Activated T-cell treated with anti-CD3 and anti-CD28 coated beads, Interleukin-2, amount 50 U/mL, for 1 hour (primary cell): Measurements from ENCODE around the gene TMED8.
A peak's percentile ranks its signal among the peaks of the same experiment; 100 is the strongest.
"Not testable (repeated sequence)": the region's sequence is repeated elsewhere in the genome, so short reads cannot be mapped to it uniquely, and the experiment has no call there.

Experiments
- DNase-seq: peaks from one replicate; pipeline ENCODE4 v3.0.0-alpha.2; 2020

The TMED8 gene

DNA sequence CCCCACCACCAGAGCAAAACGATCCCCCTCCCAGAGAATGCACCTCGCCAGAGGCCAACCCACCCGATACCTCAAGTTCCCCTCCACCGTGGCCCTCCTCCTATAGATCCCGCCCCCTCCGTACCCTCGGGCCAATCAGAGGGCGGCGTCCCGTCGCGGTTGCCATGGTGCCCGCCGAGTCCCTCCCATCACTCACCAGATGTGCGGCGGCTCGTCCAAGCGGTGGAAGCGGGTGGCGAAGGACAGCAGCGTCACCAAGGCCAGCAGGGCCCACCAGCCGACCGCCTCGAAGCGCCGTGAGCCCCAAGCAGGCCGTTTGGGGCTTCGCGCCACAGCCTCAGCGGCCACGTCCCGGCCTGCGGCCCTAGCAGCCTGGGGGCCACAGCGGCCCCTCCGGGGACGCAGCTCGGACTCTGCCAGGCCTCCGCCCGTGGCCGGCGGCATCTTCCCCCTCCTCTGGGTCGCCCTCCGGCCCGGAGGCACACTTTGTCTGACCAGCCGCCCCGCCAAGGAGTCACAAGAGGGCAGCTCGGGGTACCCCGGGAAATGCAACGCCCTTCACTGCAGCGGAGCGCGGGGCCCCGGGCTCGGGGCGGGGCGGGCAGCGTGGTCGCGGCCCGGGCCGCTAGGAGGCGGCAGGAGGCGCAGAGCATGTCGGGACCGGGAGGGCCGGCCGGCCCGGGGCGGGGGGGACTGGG is 56.5 kb downstream of the TMED8 start, which contains the start of gene POMT2:
Gene POMT2 (minus strand): TSS at position 646 of the 698 bp plus-strand sequence. CDS start 202 bp downstream, at position 444.
- peak; percentile 93 for DNase-seq

DNA sequence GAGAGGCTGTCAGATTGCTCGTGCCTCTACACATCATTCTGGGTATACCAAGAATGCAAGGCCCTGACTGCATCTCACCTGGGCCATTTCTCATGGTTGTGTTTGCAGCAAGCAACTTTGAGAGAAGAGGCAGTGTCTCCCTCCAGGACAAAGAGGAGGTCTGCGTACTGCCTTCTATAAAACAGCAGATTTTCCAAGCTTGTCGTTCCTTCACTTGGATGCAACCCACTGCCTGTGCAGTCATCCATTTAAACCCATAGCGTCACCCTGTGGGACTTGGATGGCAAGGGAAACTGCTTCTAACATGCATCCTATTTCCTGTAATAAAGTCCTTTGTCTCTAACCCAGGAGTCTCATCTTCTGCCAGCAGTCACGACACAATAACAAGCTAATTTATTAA is 57.5 kb downstream of the TMED8 start:
- DNase-seq: no peak

DNA sequence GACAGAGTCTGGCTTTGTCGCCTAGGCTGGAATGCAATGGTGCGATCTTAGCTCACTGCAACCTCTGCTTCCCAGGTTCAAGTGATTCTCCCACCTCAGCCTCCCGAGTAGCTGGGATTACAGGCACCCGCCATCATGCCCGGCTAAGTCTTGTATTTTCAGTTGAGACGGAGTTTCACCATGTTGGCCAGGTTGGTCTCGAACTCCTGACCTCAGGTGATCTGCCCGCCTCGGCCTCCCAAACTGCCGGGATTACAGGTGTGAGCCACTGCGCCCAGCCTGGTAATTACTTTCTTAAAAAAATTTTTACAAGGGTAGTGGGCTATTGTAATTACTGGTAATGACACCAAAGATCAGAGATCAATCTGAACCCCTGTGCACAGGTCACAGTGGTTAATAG is 58.1 kb downstream of the TMED8 start:
- not testable (repeated sequence) for DNase-seq

DNA sequence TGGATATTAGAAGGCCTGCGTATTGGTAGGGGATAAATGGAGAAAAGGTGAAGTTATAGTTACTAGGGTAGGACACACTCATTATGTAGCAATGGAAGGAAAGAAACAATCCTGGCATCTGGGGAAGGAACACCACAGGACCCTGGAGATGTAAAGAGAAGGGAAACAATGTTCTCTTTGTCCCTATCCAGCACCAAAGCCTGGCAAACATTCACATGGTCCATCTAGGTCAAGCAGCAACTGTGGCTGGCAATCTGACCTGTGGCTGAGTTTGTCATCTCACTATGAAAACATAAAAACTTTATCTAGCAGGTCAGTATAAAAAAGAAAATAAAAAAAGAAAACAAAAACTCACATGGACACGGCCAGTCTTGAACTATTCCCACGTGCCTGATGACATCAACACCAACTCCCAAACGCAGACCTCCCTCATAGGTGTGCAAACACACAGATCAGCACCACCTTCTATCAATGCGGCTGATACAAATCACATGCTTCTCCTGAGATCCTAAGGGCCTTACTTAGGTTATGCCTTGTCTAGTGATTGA is 58.8 kb downstream of the TMED8 start:
- no peak for DNase-seq

DNA sequence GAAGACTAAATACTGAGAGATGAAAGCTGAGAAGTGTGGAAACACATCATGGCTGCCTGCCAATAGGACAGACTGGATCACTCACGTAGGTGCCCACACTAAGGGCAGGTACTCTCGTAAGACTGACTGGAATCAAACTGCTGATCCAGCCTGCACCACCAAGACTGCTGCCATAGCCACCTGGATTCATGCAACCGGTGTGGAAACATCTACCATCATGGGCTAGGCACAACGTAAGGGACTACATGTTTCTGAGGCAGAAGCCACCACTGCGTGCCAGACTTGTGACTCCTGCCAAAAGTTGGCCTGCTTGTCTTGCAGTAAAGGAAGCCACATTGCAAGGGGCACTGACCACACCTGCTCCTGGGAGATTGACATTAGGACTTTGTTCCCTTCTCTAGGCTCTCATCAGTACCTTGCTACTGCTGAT is 60.0 kb downstream of the TMED8 start:
- DNase-seq: no peak

DNA sequence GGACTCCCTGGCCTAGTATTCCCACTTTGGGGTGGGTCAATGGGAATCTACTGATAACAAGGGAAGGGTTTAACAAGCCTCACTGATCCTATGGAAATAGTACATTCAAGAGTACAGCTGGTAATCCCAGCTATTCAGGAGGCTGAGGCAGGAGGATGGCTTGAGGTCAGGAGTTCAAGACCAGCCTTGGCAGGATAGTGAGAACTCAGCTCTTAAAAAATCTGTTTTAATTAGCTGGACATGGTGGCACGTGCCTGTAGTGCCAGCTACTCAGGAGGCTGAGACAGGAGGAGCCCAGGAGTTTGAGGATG is 60.7 kb downstream of the TMED8 start:
- no peak for DNase-seq

DNA sequence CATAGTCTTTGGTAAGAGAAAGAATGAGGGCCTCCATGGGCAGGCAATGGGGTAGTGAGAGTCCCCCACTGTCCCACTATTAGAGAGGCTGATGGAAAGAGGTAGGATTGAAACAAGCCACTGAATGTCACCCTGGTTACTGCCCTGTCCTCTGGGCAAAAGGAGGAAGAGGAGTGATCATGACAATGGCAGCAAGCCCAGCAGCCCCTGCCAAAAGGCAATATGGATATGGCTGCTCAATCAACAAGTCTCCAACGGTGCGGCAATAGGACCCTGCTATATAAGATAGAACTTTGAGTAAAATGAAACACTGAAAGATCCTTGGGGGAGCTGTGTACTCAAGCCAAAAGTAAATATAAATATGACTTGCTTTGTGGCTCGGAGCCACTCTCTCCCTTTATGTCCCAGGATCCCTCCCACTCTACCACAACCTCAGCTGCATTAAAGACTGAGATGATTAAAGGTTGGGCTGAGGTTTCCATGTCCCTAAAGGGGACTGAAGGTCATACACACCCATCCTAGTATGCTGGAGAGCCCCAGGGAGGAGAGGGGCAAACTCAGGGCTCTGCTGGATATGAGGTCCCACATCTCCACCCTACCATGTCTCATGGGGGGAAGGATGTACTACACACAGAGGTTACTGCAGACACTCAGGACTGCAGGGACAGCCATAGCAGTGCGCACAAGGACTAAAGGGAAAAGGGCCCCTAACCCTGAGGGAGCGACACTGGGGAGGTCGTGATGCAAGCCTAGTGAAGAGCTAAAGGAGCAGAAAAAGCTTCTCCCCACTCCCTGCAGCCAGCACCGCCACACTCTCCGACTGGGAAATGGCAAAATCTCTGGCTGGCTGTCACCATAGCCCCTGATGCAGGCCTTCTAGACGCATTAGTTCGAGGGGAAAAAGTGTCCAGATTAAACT is 62.1 kb downstream of the TMED8 start:
- DNase-seq: no peak

DNA sequence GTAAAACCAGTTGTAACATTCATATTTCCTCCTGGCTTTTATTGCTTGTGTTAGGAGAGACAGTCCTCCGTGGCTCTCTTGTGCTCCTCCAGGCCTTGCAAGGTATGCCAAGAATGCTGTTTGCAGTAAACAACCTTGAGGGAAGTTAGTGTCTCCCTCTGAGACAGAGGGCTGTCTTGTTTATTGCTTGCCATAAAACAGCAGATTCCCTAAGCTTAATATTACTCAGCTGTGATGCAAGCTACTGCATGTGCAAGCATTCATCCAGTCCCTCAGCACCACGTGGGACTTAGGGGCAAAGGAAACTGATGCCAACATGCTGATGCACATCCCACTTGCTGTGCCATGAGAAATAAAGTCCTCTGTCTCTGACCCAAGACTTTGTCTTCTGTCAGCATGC is 62.9 kb downstream of the TMED8 start:
- DNase-seq: no peak

DNA sequence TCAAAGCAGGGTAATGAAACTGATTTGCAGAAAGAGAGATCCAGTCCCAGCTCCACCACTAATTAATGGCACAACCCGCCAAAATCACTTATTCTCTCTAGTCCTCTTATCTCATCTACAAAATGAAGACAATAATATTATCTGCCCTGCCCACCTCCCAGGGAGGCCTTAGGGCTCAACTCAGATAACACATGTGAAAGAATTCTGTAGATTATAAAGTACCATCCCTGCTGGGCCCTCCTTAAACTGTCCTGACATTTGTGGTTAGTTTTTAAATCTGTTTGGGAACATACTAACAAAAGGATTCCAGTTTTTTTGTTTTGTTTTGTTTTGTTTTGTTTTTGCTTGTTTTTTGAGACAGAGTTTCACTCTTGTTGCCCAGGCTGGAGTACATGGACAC is 63.5 kb downstream of the TMED8 start:
- DNase-seq: no peak

DNA sequence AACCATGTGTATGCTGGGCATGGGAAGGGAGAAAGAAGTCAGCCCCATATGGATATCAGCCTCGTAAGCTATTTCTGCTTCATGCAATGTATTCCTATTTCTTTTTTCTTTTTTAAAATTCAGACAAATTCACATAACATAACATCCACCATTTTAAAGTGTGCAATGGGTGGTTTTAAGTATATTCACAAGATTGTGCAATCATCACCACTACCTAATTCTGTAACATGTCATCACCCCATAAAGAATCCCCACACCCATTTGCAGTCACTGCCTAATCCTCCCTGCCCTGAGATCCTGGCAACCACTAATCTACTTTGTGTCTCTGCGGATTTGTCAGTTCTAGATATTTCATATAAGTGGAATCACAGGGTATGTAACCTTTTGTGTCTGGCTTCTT is 65.7 kb downstream of the TMED8 start:
- no peak for DNase-seq

DNA sequence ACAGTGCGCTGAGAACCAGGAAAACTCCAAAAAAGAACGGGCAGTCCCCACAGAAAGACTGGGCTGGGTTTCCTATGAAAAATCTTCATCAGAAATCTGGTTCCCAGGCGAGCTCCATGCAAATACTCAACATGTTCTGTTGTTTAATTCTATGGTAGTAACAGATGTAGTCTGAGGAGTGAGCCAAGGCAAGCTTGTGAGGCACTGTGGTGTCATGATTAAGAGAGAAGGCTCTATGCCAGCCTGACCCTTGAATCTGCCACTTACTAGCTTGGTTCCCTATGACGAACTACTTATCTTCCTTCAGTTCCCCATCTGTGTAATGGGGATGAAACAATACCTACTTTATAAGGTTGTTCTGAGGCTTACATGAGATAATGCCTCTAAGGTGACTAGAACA is 66.9 kb downstream of the TMED8 start:
- DNase-seq: no peak

DNA sequence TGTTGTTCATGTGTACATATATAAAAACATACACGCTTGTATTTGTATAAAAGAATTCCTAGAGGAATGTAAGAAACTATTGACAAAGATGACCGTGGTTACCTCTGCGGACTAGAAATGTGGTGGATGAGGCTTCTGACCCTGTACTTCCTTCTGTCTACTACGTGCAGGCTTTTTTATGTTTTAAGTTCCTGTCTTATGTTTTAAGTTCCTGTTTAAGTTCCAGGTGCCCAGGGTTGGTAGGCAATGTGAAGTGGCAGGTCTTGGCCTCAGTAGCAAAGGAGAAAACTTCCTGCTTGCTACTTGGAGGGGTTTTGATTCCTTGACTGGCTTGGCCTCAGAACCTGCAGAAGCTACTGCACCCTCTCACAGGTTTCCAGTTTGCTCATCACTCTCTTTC is 67.8 kb downstream of the TMED8 start:
- no peak for DNase-seq

DNA sequence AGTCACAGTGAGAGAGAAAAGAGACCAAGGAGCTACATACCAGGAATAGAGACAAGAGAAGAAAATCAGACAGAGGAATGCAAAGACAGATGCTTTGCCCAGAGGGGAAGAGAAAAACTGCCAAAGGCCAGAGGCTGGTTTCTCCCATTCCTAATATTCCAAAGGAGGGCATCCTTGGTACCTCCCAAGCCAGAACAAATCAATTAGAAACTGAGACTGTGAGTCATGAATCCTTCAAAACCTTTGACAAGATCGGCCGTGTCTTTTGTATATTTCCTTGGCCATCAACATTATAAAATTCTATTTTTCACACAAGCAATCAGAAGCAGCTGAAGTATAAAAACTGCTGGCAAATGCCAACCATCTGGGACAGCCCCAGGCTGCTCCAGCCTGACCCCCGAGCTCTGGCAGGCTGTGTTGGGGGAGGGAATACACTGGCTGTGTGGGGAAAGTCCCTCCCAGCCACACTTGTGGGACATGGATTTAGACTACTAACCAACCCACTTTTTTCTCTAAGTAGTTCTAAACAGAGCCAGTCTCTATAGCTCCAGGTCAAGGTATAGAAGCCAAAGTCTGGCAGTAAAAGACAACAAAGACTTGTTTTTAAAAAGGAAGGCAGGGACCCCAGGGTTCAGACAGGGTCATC is 69.9 kb downstream of the TMED8 start:
- no peak for DNase-seq

DNA sequence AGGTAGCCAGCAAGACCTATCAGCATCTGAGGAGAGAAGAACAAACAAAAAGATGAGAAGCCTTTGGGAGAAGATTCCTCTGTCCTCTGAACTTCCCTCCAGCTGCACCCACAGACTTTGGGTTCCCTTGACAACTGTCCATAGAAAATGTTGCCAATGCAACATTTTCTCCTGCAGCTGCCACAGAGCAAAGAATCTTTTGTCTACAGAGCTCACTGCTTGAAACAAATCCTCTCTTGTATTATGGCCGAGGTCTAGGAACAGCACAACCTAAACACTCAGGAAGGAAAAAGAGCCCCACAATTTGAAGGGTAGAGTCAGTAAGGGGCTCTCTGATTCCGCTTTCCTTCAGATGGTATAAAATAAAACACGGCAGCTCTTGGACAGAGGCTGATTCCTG is 70.5 kb downstream of the TMED8 start:
- no peak for DNase-seq

DNA sequence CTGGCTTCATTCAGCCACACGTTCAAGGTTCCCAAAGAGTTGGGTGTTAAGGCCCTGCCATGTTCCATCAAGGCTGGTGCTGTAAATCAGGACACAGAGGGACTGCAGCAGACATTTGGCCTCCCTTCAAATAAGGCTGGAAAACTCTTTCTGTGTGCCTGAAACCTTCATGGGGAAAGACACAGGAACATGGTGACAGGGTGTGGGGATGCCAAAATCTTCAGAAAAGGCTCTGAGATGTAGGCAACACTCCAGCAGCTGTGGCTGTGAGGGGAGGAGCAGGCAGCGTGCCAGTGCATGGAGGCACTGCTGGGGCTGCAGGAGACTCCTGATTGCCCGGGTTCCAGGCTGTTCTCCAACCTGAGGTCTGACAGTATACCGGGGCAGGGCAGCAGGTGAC is 71.2 kb downstream of the TMED8 start:
- DNase-seq: no peak

DNA sequence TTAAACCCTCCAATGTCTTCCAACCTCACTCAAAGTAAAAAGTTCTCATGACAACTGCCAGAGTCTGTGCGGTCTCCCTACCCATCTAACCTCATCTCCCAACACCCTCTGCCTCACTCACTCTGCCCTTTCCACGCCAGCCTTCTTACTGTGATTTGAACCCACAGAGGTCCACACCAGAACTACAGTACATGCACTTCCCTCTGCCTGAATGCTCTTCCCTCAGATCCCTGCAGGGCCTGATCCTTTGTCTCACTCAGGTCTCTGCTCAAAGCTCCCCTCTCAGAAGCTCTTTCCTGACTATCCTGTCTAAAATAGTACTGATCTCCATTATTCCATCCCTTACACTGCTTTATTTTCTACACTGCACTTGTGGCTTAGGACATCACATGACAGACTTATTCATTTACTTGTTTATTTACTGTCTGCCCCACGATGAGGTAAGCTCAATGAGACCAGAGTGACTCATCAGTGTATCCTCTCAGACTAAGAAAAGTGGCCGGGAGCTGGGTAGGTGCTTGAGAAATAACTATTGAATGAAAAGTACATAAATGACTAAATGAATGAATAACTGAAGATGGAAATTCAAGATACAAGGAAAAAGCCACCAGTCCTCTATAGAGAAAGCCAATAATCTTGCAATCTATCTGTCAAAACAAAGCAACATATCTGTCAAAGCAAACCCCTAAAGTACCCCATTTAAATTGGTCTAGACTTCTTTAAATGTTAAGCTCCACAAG is 73.3 kb downstream of the TMED8 start:
- DNase-seq: no peak

DNA sequence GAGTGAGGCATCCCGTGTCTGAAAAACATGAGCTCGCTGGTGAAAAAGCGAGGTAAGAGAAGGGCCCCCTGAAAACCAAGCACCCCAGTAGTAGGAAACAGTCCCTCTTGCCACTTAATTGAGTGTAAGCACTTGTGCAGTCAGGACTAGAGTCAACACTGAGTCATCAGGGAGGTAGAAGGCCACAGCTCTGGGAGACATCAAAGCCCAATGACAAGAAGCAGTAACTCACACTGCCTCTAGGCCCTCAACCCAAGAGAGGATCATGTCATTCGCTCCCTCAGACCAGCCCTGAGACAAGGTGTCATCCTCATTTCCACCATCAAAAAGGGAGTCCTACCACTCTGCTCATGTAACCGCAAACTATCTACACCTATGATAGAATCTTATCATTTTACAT is 74.0 kb downstream of the TMED8 start:
- no peak for DNase-seq

DNA sequence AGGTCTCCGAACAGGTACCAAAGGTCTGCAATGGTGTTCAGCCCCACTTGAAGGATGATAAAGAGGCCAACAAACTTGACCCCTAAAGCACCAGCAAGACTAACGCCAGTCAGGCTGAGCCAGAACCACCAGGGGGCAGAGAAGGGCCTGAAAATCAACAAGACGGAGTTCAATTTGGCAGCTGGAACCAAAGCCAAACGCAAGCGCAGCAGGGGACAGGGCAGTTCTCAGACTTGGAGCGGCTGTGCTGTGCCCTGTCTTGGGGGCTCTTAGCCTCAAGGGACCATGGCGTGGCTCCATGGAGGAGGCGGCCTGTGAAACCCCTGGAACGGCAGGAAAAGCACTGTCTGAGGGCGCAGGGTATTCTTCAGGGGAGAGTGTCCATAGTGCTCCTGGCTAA is 75.8 kb downstream of the TMED8 start:
- peak; percentile 53 for DNase-seq

DNA sequence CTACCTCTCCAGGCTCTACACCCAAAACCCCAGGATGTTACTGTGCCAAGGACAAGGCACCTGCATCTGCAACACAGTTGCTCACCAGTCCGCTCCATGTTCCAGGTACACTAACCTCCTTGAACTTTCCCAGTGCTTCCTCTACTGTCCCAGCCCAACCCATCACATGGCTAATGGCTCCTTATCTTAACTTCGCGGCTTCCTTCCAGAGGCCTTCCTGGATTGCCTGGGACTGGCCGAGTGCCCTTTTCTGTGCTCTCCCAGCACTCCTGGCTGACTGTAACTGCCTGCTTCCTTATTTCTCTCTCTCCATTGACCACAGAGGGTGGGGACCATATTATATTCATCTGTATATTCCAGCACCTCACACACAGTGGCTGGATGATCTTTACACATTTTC is 77.1 kb downstream of the TMED8 start:
- no peak for DNase-seq

DNA sequence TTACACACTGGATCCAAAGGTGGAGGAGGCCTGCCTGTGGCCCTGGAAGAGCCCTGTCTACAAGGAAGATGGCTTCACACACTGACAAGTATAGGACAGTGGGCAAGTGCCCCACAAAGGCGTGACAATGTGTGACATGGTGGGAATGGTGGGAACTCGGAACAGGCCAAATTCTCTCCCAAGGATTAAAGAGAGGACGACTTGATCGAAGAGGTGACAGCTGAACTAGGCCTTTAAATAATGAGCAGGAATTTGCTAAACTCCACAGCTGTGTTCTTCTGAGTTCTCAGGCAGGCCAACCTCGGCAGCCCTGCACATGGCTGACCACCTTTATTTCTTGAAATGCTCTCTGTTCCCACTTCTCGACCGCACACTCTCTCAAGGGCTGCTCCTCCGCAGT is 80.0 kb downstream of the TMED8 start:
- DNase-seq: no peak

DNA sequence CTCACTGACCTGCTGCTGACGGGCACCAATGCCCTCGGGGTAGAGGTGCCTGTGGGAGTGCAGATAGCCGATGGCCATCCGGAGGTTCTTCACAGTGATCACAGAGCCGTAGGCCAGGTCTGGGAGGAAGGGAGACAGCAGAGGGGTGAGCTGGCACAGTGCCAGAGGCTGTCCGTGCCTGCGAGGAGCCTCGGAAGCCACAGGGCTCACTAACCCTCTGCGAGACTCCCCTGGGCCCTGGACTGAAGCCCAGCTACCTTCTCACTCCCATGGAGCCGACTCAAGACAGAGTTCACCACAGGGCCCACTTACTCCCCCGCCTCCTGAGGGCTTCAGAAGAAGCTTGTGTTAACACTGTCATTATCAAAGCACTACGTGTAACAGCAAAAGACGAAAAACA is 80.7 kb downstream of the TMED8 start:
- no peak for DNase-seq

DNA sequence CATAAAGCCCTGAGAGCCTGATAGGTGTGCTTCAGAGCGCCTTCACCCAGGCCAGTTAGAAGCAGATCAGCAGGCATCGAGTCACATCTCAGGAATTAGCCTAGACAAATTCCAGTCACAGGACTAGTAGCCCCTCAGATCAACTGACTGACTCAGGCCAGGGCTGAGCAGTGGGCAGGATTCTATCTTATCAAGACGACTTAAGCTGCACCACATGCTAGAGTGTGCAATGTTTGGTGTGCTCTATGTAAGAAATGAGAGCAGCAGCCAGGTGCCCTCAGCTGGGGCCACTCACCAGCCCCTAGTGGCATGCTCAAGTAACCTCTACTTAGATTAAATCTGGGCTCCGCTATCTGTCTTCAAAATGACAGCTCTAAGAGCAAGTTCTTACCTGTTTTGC is 86.2 kb downstream of the TMED8 start:
- no peak for DNase-seq

DNA sequence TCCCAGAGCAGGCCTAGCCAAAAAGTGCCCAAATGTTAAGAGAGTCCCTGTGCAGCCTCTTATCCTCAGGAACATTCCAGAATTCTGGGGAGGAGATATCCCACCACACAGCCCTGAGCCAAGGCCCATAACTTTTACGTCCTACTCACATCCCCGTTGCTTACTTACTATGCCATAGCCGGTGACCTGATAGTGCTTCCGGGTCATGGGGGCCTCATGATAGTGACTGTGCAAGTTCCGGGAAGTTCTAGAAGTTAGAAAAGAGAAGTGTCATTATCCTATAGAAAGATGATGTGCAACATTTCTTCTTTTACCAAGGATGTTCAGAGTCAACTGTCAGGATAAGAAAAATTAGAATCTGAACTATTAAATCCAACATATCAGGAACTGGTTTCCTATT is 90.3 kb downstream of the TMED8 start:
- DNase-seq: no peak
